Measurements from ENCODE around the gene STRBP.
A peak's percentile ranks its signal among the peaks of the same experiment; 100 is the strongest.

Gene STRBP

GRCh38 chr9:123150708-123151503 is 117.5 kb downstream of the STRBP start:
- no peak overlapping the region for H3K4me2 ChIP-seq (ENCODE audit: low read depth, low read length)
- H3K9me3 ChIP-seq (replicated peaks; ENCODE audit: insufficient read depth, low read length): no peaks in the 10 kb centered on the region
- H3K4me1 ChIP-seq (ENCODE audit: low read length): no peaks in the 10 kb centered on the region
- H3K9me2 ChIP-seq (replicated peaks; ENCODE audit: insufficient read depth, low read length): no peaks in the 10 kb centered on the region
- H4K20me1 ChIP-seq (ENCODE audit: insufficient read depth, low read length): no peaks in the 10 kb centered on the region
- DNase-seq: no peak
- peaks cover 4% of the 10 kb centered on the region; the same call in 1 of the 2 replicates for H3K36me3 ChIP-seq (replicated peaks; ENCODE audit: insufficient read depth, low read length)
- H3K27me3 ChIP-seq (replicated peaks; ENCODE audit: insufficient read depth, low read length): no peaks in the 10 kb centered on the region
- H2AFZ ChIP-seq (ENCODE audit: low read length): no peak overlapping the region
- H3K9ac ChIP-seq (ENCODE audit: low read length): no peak overlapping the region
- TF ChIP-seq EZH2phosphoT487 (IDR thresholded peaks at IDR 0.05; ENCODE audit: low read length): no peak
- TF ChIP-seq CTCF (IDR thresholded peaks at IDR 0.05; ENCODE audit: low read length): no peak
- no peak for TF ChIP-seq EZH2 (optimal IDR thresholded peaks at IDR 0.05; ENCODE audit: low read depth, low read length)
- no peak overlapping the region for H3K4me3 ChIP-seq (ENCODE audit: low read length)
- no peaks in the 10 kb centered on the region for H3K79me2 ChIP-seq (ENCODE audit: low read length)
- no peaks in the 10 kb centered on the region for H3F3A ChIP-seq (ENCODE audit: insufficient read depth, low read length)
- no peak overlapping the region for H3K27ac ChIP-seq (ENCODE audit: low read length)

- no peak overlapping the region for H3K4me2 ChIP-seq (ENCODE audit: low read depth, low read length)
- H3F3A ChIP-seq (ENCODE audit: insufficient read depth, low read length): no peaks in the 10 kb centered on the region
- H2AFZ ChIP-seq (ENCODE audit: low read length): no peak overlapping the region
- no peak for DNase-seq
- H3K9me3 ChIP-seq (replicated peaks; ENCODE audit: insufficient read depth, low read length): no peaks in the 10 kb centered on the region
- TF ChIP-seq EZH2 (optimal IDR thresholded peaks at IDR 0.05; ENCODE audit: low read depth, low read length) (no peak), EZH2phosphoT487 (IDR thresholded peaks at IDR 0.05; ENCODE audit: low read length) (no peak), CTCF (IDR thresholded peaks at IDR 0.05; ENCODE audit: low read length) (no peak)
- H3K4me1 ChIP-seq (ENCODE audit: low read length): no peaks in the 10 kb centered on the region
- H4K20me1 ChIP-seq (ENCODE audit: insufficient read depth, low read length): no peaks in the 10 kb centered on the region
- no peak overlapping the region for H3K27ac ChIP-seq (ENCODE audit: low read length)
- H3K79me2 ChIP-seq (ENCODE audit: low read length): no peaks in the 10 kb centered on the region
- no peak overlapping the region for H3K4me3 ChIP-seq (ENCODE audit: low read length)
- no peaks in the 10 kb centered on the region for H3K27me3 ChIP-seq (replicated peaks; ENCODE audit: insufficient read depth, low read length)
- H3K9ac ChIP-seq (ENCODE audit: low read length): no peak overlapping the region
- H3K36me3 ChIP-seq (replicated peaks; ENCODE audit: insufficient read depth, low read length): peaks cover 4% of the 10 kb centered on the region; the same call in 1 of the 2 replicates
- H3K9me2 ChIP-seq (replicated peaks; ENCODE audit: insufficient read depth, low read length): no peaks in the 10 kb centered on the region
Observed at GRCh38 chr9:123149067-123149466, 119.3 kb downstream of the STRBP start.

- H3K27ac ChIP-seq (ENCODE audit: low read length): peak overlapping the region; percentile 24; the same call in 1 of the 2 replicates
- DNase-seq: peak; percentile 32
- H3K79me2 ChIP-seq (ENCODE audit: low read length): peaks cover 8% of the 10 kb centered on the region
- H3K9ac ChIP-seq (ENCODE audit: low read length): no peak overlapping the region
- H4K20me1 ChIP-seq (ENCODE audit: insufficient read depth, low read length): no peaks in the 10 kb centered on the region
- H3K4me2 ChIP-seq (ENCODE audit: low read depth, low read length): no peak overlapping the region
- H3K9me2 ChIP-seq (replicated peaks; ENCODE audit: insufficient read depth, low read length): no peaks in the 10 kb centered on the region
- no peaks in the 10 kb centered on the region for H3K36me3 ChIP-seq (replicated peaks; ENCODE audit: insufficient read depth, low read length)
- 0 out of 2 replicates have a peak, but pooled peaks cover 4% of the 10 kb centered on the region for H3F3A ChIP-seq (ENCODE audit: insufficient read depth, low read length)
- TF ChIP-seq EZH2phosphoT487 (IDR thresholded peaks at IDR 0.05; ENCODE audit: low read length) (no peak), EZH2 (optimal IDR thresholded peaks at IDR 0.05; ENCODE audit: low read depth, low read length) (no peak), CTCF (IDR thresholded peaks at IDR 0.05; ENCODE audit: low read length) (no peak)
- no peak overlapping the region for H2AFZ ChIP-seq (ENCODE audit: low read length)
- no peak overlapping the region for H3K4me3 ChIP-seq (ENCODE audit: low read length)
- peaks cover 25% of the 10 kb centered on the region for H3K4me1 ChIP-seq (ENCODE audit: low read length)
- H3K9me3 ChIP-seq (replicated peaks; ENCODE audit: insufficient read depth, low read length): no peaks in the 10 kb centered on the region
- no peaks in the 10 kb centered on the region for H3K27me3 ChIP-seq (replicated peaks; ENCODE audit: insufficient read depth, low read length)
Observed at GRCh38 chr9:123138163-123138562, 130.2 kb downstream of the STRBP start.
